RPMI8226 (cell line): ENCODE data around the gene SH3YL1.

Source experiments
- DNase-seq: peaks from one replicate; pipeline ENCODE4 v3.0.0-alpha.2; 2015

SH3YL1 gene

GRCh38 chr2:281381-281780 lies 17.5 kb upstream of the SH3YL1 start:
- DNase-seq: no peak

GRCh38 chr2:280650-281110 lies 16.8 kb upstream of the SH3YL1 start:
- no peak for DNase-seq

GRCh38 chr2:279956-280649 lies 16.3 kb upstream of the SH3YL1 start:
- DNase-seq: no peak

- DNase-seq: no peak
These were observed 15.5 kb upstream of the SH3YL1 start for GRCh38 chr2:279366-279765.

- DNase-seq: no peak
These were observed 15.1 kb upstream of the SH3YL1 start for GRCh38 chr2:278927-279320.

GRCh38 chr2:278312-278926 lies 14.6 kb upstream of the SH3YL1 start:
- DNase-seq: no peak

- DNase-seq: peak; percentile 44
These were observed 11.6 kb upstream of the SH3YL1 start for GRCh38 chr2:275466-275865.

GRCh38 chr2:274503-274902 lies 10.7 kb upstream of the SH3YL1 start:
- DNase-seq: no peak

- peak; percentile 74 for DNase-seq
These were observed 9.5 kb upstream of the SH3YL1 start for GRCh38 chr2:273333-273732.

- no peak for DNase-seq
These were observed 8.1 kb upstream of the SH3YL1 start for GRCh38 chr2:271917-272316.

GRCh38 chr2:270861-271260 lies 7.0 kb upstream of the SH3YL1 start:
- no peak for DNase-seq

- DNase-seq: no peak
These were observed 5.7 kb upstream of the SH3YL1 start for GRCh38 chr2:269356-270030.

- no peak for DNase-seq
These were observed 4.5 kb upstream of the SH3YL1 start for GRCh38 chr2:268323-268722.

GRCh38 chr2:264493-265468 lies 949 bp upstream of the SH3YL1 start, which contains the start of gene ACP1:
TSS of gene ACP1 (plus strand) at chr2:264947. CDS start at chr2:264965, 18 bp downstream.
- peak; percentile 98 for DNase-seq

GRCh38 chr2:263022-263738 lies 652 bp downstream of the SH3YL1 start:
- no peak for DNase-seq

GRCh38 chr2:262117-262516 lies 1.7 kb downstream of the SH3YL1 start:
- no peak for DNase-seq

GRCh38 chr2:260507-261161 lies 3.2 kb downstream of the SH3YL1 start:
- DNase-seq: no peak

- DNase-seq: no peak
These were observed 4.0 kb downstream of the SH3YL1 start for GRCh38 chr2:259789-260331.

- DNase-seq: no peak
These were observed 4.9 kb downstream of the SH3YL1 start for GRCh38 chr2:258933-259332.

- DNase-seq: no peak
These were observed 6.0 kb downstream of the SH3YL1 start for GRCh38 chr2:257842-258241.

GRCh38 chr2:257429-257828 lies 6.4 kb downstream of the SH3YL1 start:
- DNase-seq: no peak
